ENCODE data around the gene TGM5. TPM values are rescaled to one million over a fixed set of nuclear protein-coding genes. Genes with fewer than 3 reads are reported as not detected.

Gene TGM5
- total and polyA plus RNA-seq, 11 donors, result 1.2 TPM; not detected in 10

DNA sequence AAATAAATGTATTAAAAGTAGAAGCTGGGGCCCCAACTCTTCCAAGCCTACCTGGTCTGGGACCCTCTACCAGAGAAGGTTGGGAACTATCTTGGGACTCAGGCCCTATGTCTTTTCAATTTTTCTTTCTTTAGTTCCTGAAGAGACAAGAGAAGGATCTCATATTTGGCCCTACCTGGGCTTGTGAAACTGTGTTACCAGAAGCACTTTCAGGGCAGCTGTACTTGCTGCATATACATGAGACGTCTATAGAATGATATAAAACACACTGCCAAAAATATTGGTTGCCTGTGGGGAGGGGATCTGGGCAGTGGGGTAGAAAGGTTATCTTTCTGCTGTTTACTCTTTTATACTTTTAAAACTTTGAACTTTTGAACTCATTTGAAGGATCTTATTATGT, 45.3 kb downstream of the TGM5 start:
- Histone ChIP-seq H3K4me1 (peaks cover 0 to 5% (median 0%) of the 10 kb centered on the region in 12 donors), H3K9me3 (no peaks in the 10 kb centered on the region), H3K27ac (no peak overlapping the region), H3K36me3 (no peaks in the 10 kb centered on the region), H3K27me3 (no peaks in the 10 kb centered on the region), H3K4me3 (no peak overlapping the region)
- no peak for TF ChIP-seq POLR2A (IDR thresholded peaks at IDR 0.05)
- TF ChIP-seq, protein P1, sequence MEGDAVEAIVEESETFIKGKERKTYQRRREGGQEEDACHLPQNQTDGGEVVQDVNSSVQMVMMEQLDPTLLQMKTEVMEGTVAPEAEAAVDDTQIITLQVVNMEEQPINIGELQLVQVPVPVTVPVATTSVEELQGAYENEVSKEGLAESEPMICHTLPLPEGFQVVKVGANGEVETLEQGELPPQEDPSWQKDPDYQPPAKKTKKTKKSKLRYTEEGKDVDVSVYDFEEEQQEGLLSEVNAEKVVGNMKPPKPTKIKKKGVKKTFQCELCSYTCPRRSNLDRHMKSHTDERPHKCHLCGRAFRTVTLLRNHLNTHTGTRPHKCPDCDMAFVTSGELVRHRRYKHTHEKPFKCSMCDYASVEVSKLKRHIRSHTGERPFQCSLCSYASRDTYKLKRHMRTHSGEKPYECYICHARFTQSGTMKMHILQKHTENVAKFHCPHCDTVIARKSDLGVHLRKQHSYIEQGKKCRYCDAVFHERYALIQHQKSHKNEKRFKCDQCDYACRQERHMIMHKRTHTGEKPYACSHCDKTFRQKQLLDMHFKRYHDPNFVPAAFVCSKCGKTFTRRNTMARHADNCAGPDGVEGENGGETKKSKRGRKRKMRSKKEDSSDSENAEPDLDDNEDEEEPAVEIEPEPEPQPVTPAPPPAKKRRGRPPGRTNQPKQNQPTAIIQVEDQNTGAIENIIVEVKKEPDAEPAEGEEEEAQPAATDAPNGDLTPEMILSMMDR (IDR thresholded peaks at IDR 0.05), result no peak
- ATAC-seq (no peak), DNase-seq (no peak)
- WGBS, 4 donors, result 79 to 87% (median 84%) methylated on average over 1 of the region's 1 CpG
- intact Hi-C loops (cut with DNase I), result loop anchor here in 2 of 10 donors (10.0 kb wide), 2 partner anchors 57 to 333 kb away; no protein-coding TSS in a partner anchor

DNA sequence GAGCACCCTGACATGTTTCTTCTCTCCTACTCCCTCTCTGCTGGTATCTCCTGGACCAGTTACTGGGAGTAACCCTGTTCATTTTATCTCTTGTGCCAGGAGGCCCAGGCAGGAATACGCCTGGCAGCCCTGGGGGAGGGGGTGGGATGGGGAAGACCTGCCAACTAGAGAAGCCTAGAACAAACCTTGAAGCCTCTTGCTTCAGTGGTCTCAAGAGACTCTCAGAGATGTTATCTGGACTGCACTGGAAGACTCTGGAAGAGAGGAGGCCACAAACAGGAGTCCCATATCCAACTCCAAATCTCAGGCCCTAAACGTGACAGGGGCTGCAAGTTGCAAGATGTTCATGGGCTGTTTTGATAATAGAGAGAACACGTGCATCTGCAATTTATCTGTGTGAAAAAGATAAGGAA, 45.7 kb downstream of the TGM5 start, which contains the start of gene EPB42:
Gene EPB42 (minus strand): TSS at position 28 of the 413 bp plus-strand sequence. CDS start 193 bp downstream, outside the sequence.
- intact Hi-C loops (cut with DNase I), result loop anchor here in 2 of 10 donors (10.0 kb wide), 2 partner anchors 56 to 334 kb away; no protein-coding TSS in a partner anchor
- WGBS, 4 donors, result 45 to 58% (median 51%) methylated on average over 3 of the region's 3 CpGs
- peak in 3 of 4 donors; percentile 35 to 58 (median 56) for ATAC-seq

DNA sequence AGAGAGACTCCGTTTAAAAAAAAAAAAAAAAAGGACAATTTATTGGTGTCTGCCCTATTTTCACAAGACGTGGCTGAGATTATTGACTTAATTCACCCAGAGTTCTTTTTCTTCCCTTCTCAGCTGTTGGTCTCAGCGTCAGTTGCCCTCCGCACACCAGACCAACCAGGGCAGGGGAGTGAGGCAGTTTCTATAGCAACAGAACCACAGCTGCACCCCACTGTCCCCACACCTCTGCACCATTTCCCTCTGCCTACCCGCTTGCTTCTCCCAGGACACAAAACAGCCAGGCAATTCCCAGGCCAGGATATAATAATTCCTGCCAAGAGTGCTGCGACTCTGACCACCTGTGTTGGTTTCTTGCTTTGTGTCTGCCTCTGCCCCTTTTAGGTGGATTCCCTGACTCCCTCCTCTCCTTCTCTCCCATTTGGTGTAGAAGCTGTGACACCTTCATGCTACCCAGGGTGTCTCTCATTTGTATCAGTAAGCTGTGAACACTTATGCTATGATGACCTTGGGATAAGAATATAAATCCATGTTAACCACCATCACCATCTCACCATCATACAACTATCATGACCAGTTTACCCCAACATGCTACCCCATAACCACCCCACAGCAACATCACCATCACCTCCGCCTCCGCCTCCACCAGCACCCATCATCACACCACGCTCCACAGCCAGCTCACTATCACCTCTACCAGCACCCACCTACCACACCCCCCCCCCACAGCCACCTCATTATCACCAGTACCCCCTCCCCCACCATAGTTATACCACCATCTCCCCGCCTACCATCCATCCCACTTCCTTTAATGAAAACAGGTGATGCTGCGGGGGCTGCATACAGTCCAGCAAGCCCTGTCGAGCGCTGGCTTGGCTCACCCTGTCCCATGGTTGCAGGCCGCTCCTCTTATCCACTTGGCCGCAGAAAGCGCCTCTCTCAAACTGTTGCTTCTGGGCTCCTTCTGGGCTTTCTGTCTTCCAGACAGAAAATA, 46.5 kb downstream of the TGM5 start:
- H3K4me1 ChIP-seq, result peaks cover 0 to 5% (median 0%) of the 10 kb centered on the region in 12 donors
- no peaks in the 10 kb centered on the region for H3K36me3 ChIP-seq
- no peak overlapping the region for H3K4me3 ChIP-seq
- no peaks in the 10 kb centered on the region for H3K27me3 ChIP-seq
- ATAC-seq (peak in 1 of 4 donors; percentile 6), DNase-seq (no peak)
- WGBS, 4 donors, result 83 to 87% (median 86%) methylated on average over 16 of the region's 16 CpGs
- H3K9me3 ChIP-seq, result no peaks in the 10 kb centered on the region
- H3K27ac ChIP-seq, result no peak overlapping the region
- TF ChIP-seq, protein P1 (IDR thresholded peaks at IDR 0.05), result no peak
- TF ChIP-seq POLR2A (IDR thresholded peaks at IDR 0.05), result no peak
- intact Hi-C loops (cut with DNase I), result loop anchor here in 2 of 10 donors (10.0 kb wide), 2 partner anchors 55 to 335 kb away; no protein-coding TSS in a partner anchor

More for the DNA sequence above, 45.7 kb downstream of the TGM5 start, which contains the start of gene EPB42:
- Histone ChIP-seq H3K27me3 (no peaks in the 10 kb centered on the region), H3K4me1 (peaks cover 0 to 5% (median 0%) of the 10 kb centered on the region in 12 donors), H3K36me3 (no peaks in the 10 kb centered on the region), H3K4me3 (no peak within 1 kb of the TSS), H3K9me3 (no peaks in the 10 kb centered on the region), H3K27ac (no peak within 1 kb of the TSS)
- TF ChIP-seq, protein P1 (IDR thresholded peaks at IDR 0.05), result no peak
- no peak for TF ChIP-seq POLR2A (IDR thresholded peaks at IDR 0.05)
- no peak for DNase-seq

Data from heart left ventricle (tissue), 16 donors.